Fibroblast of skin of left biceps (primary cell): ENCODE measurements around the gene PNPLA2.

Experiments used
- DNase-seq, 2 experiments: peaks; one replicate each; pipeline ENCODE4 v3.0.0-alpha.2; 2013; ENCODE audit warnings: low read depth in 2 of 2

PNPLA2 gene

GRCh38 chr11:798093-798713, 20.5 kb upstream of the PNPLA2 start, which contains the start of gene SLC25A22:
Gene SLC25A22 (minus strand): TSS chr11:798281. CDS start chr11:795006, 3,275 bp downstream.
- no peak for DNase-seq

GRCh38 chr11:799641-800316, 18.9 kb upstream of the PNPLA2 start:
- no peak for DNase-seq

- DNase-seq: no peak
Measured at GRCh38 chr11:800473-800872, 18.2 kb upstream of the PNPLA2 start.

- DNase-seq: no peak
Measured at GRCh38 chr11:801097-801780, 17.5 kb upstream of the PNPLA2 start.

GRCh38 chr11:802018-802617, 16.6 kb upstream of the PNPLA2 start:
- DNase-seq: no peak

- no peak for DNase-seq
Measured at GRCh38 chr11:802693-803466, 15.8 kb upstream of the PNPLA2 start.

- DNase-seq: no peak
Measured at GRCh38 chr11:803467-803742, 15.3 kb upstream of the PNPLA2 start.

- DNase-seq: no peak
Measured at GRCh38 chr11:803770-804598, 14.7 kb upstream of the PNPLA2 start.

- DNase-seq: no peak
Measured at GRCh38 chr11:804599-804964, 14.1 kb upstream of the PNPLA2 start.

- no peak for DNase-seq
Measured at GRCh38 chr11:808427-809286, 10.1 kb upstream of the PNPLA2 start.

- peak; percentile 90 to 92 for DNase-seq
Measured at GRCh38 chr11:809287-810039, 9.3 kb upstream of the PNPLA2 start, which contains the start of gene RPLP2. Gene RPLP2 (plus strand): TSS chr11:809967. CDS start chr11:810235, 268 bp downstream.

GRCh38 chr11:810040-810567, 8.6 kb upstream of the PNPLA2 start:
- no peak for DNase-seq

GRCh38 chr11:811446-812245, 7.1 kb upstream of the PNPLA2 start:
- DNase-seq: no peak

- DNase-seq: no peak
Measured at GRCh38 chr11:812390-812789, 6.3 kb upstream of the PNPLA2 start.

- DNase-seq: no peak
Measured at GRCh38 chr11:813072-813455, 5.7 kb upstream of the PNPLA2 start.

GRCh38 chr11:813456-814096, 5.1 kb upstream of the PNPLA2 start:
- no peak for DNase-seq

- no peak for DNase-seq
Measured at GRCh38 chr11:815675-816432, 2.9 kb upstream of the PNPLA2 start.
